Measurements from ENCODE around the gene FAM193A. TPM values are rescaled to one million over a fixed set of nuclear protein-coding genes. Genes with fewer than 3 reads are reported as not detected.
A peak's percentile ranks its signal among the peaks of the same experiment; 100 is the strongest.
"Not testable (repeated sequence)": the region's sequence is repeated elsewhere in the genome, so short reads cannot be mapped to it uniquely, and the experiment has no call there.

Gene FAM193A
- total RNA-seq, 1 experiment from 2014 or later, result 38.8 TPM

DNA sequence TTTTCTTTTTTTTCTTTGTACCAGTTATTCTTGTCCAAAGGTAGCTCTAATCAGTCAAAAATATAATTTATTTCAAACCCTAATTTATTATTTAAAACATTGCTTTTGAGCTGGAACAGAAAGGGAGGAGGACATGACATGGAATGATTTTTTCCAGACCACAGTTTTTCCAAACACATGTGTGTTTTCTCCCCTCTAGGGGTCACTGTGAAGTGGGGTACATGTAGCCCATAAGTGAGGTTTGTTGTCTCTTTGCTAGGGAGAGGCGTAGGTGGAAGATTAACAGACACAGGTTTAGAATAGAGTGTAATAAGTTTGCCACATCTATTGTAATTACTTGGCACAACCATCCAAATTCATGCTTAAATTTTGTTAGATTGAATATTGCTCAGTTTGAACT is 136.7 kb downstream of the FAM193A start:
- Histone ChIP-seq H3K9me2 (replicated peaks; ENCODE audit: insufficient read depth, low read length) (no peaks in the 10 kb centered on the region), H3K4me1 (ENCODE audit: low read length) (peaks cover 22% of the 10 kb centered on the region), H3K9me3 (ENCODE audit: low read length) (no peaks in the 10 kb centered on the region), H3K27me3 (ENCODE audit: low read length) (no peaks in the 10 kb centered on the region), H3K4me2 (ENCODE audit: low read depth, low read length, poor library complexity, severe bottlenecking) (no peak overlapping the region), H3K79me2 (ENCODE audit: low read length) (peaks cover 51% of the 10 kb centered on the region), H2AFZ (ENCODE audit: low read length) (no peak overlapping the region), H3K4me3 (ENCODE audit: low read length) (no peak overlapping the region), H3K36me3 (ENCODE audit: insufficient read depth, low read length) (peaks cover 40% of the 10 kb centered on the region), H3K9ac (ENCODE audit: low read length) (no peak overlapping the region), H4K20me1 (ENCODE audit: insufficient read depth, low read depth, low read length) (no peaks in the 10 kb centered on the region), H3K27ac (ENCODE audit: low read length) (peak overlapping the region; percentile 54)
- DNase-seq, result no peak

DNA sequence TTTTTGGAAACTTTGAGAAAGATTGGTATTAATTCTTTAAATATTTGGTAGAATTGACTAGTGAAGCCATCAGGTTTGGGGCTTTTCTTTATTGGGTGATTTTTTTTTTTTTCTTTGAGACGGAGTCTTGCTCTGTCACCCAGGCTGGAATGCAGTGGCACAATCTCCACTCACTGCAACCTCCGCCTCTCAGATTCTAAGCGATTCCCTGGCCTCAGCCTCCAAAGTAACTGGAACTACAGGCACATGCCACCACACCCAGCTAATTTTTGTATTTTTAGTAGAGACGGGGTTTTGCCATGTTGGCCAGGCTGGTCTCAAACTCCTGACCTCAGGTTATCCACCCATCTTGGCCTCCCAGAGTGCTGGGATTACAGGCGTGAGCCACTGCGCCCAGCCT is 143.3 kb downstream of the FAM193A start:
- not testable (repeated sequence) for H3K9me2 ChIP-seq (replicated peaks; ENCODE audit: insufficient read depth, low read length); H3K4me1 ChIP-seq (ENCODE audit: low read length); H3K9ac ChIP-seq (ENCODE audit: low read length); DNase-seq; H2AFZ ChIP-seq (ENCODE audit: low read length); H3K9me3 ChIP-seq (ENCODE audit: low read length); H4K20me1 ChIP-seq (ENCODE audit: insufficient read depth, low read depth, low read length); H3K4me3 ChIP-seq (ENCODE audit: low read length); H3K27me3 ChIP-seq (ENCODE audit: low read length); H3K4me2 ChIP-seq (ENCODE audit: low read depth, low read length, poor library complexity, severe bottlenecking); H3K27ac ChIP-seq (ENCODE audit: low read length)
- peaks cover 62% of the 10 kb centered on the region for H3K79me2 ChIP-seq (ENCODE audit: low read length)
- peaks cover 27% of the 10 kb centered on the region; the same call in 1 of the 2 replicates for H3K36me3 ChIP-seq (ENCODE audit: insufficient read depth, low read length)

DNA sequence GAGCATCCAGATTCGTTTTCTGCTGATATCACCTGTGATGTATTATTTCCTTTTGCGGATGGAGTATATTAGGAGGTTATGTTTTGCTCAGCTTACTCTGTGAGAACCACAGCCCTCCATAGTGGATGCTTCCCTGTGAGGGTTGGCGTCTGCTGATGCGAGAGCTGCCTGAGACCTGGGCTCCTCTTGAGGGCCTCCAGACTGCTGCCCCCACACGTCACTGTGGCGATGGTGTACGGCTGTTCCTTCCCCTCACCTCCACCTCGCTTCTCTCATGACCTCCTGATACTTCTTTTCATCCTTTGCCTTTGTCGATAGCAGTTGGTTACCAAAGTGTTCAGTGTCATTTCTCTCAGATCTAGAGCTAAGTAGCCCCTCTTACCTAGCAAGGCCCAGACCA is 148.0 kb downstream of the FAM193A start:
- H3K9me2 ChIP-seq (replicated peaks; ENCODE audit: insufficient read depth, low read length), result no peaks in the 10 kb centered on the region
- H4K20me1 ChIP-seq (ENCODE audit: insufficient read depth, low read depth, low read length), result no peaks in the 10 kb centered on the region
- H3K27ac ChIP-seq (ENCODE audit: low read length), result no peak overlapping the region
- H3K9me3 ChIP-seq (ENCODE audit: low read length), result no peaks in the 10 kb centered on the region
- no peak overlapping the region for H3K4me3 ChIP-seq (ENCODE audit: low read length)
- H3K4me2 ChIP-seq (ENCODE audit: low read depth, low read length, poor library complexity, severe bottlenecking), result no peak overlapping the region
- H3K9ac ChIP-seq (ENCODE audit: low read length), result no peak overlapping the region
- peaks cover 12% of the 10 kb centered on the region; the same call in 1 of the 2 replicates for H3K36me3 ChIP-seq (ENCODE audit: insufficient read depth, low read length)
- peaks cover 25% of the 10 kb centered on the region for H3K79me2 ChIP-seq (ENCODE audit: low read length)
- no peaks in the 10 kb centered on the region for H3K27me3 ChIP-seq (ENCODE audit: low read length)
- no peak for DNase-seq
- no peak overlapping the region for H2AFZ ChIP-seq (ENCODE audit: low read length)
- H3K4me1 ChIP-seq (ENCODE audit: low read length), result peaks cover 42% of the 10 kb centered on the region

DNA sequence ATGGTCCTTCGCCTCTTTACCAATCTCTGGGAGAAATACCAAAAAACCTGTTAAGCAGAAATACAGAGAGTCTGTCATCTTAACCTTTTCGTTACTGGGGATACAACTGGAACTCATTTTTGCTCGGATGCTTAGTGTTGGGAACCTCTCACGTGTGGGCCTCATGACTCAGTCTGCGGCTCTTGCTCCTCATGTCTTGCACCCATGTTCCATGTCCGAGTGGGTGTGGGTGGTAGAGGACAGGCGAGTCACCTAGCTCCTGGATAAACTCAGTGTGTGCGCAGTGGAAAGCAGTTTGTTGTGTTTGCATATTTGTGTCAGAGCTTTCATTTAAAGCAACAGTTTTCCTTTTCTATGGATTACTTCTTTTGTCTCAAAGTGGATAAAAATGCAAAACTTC is 149.1 kb downstream of the FAM193A start:
- DNase-seq, result no peak
- H3K4me2 ChIP-seq (ENCODE audit: low read depth, low read length, poor library complexity, severe bottlenecking), result no peak overlapping the region
- no peak overlapping the region for H3K9ac ChIP-seq (ENCODE audit: low read length)
- no peaks in the 10 kb centered on the region for H3K27me3 ChIP-seq (ENCODE audit: low read length)
- peaks cover 22% of the 10 kb centered on the region for H3K79me2 ChIP-seq (ENCODE audit: low read length)
- no peaks in the 10 kb centered on the region for H3K9me2 ChIP-seq (replicated peaks; ENCODE audit: insufficient read depth, low read length)
- peaks cover 10% of the 10 kb centered on the region; the same call in 1 of the 2 replicates for H3K36me3 ChIP-seq (ENCODE audit: insufficient read depth, low read length)
- H4K20me1 ChIP-seq (ENCODE audit: insufficient read depth, low read depth, low read length), result no peaks in the 10 kb centered on the region
- no peaks in the 10 kb centered on the region for H3K9me3 ChIP-seq (ENCODE audit: low read length)
- H3K4me3 ChIP-seq (ENCODE audit: low read length), result no peak overlapping the region
- H2AFZ ChIP-seq (ENCODE audit: low read length), result no peak overlapping the region
- peaks cover 52% of the 10 kb centered on the region for H3K4me1 ChIP-seq (ENCODE audit: low read length)
- peak overlapping the region; percentile 98; the same call in 1 of the 2 replicates for H3K27ac ChIP-seq (ENCODE audit: low read length)

DNA sequence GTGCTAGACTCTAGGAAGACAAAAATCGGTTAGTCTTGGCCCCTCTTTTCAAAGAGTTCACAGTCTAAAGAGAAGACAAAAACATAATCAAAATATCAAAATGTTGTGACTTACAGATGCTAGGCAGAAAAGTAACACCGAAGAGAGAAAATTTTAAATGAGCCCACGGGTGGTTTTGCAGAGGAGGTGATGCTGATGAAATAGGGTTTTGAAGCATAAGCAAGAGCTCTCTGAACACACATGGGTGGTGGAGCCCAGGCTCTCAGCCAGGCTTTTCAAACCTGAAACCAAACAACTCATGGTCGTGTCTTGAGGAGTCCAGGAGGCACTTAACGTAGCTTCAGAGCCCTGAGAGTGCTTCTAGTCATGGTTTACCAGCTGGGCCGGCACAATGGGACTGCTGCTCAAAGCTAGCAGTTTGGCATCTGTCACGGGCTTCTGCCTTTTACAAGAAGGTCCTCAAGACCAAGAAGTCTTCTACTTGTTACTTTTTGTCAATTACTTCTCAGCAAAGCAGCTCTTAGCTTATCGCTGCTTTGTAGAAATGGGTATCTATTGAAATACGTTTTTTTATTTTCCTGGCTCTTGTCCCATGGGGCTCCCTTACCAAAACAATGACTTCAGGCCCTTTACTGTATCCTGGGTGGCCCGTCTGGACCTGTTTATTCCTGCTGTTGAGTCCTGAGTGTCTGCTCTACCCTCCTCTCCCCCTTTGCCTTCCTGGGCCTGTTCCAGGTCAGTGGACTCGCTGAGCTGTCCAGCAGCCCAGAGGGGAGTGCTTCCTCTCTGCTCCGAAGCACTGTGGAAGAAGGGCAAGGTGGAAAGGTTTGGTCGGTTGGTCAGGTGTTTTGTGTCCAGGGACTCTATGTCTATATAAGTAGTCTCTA is 150.2 kb downstream of the FAM193A start:
- H3K9me2 ChIP-seq (replicated peaks; ENCODE audit: insufficient read depth, low read length), result no peaks in the 10 kb centered on the region
- H3K79me2 ChIP-seq (ENCODE audit: low read length), result peaks cover 22% of the 10 kb centered on the region
- no peak overlapping the region for H3K4me2 ChIP-seq (ENCODE audit: low read depth, low read length, poor library complexity, severe bottlenecking)
- no peak overlapping the region for H3K9ac ChIP-seq (ENCODE audit: low read length)
- H3K27me3 ChIP-seq (ENCODE audit: low read length), result no peaks in the 10 kb centered on the region
- H3K36me3 ChIP-seq (ENCODE audit: insufficient read depth, low read length), result peaks cover 17% of the 10 kb centered on the region
- no peak overlapping the region for H2AFZ ChIP-seq (ENCODE audit: low read length)
- no peak for DNase-seq
- peaks cover 63% of the 10 kb centered on the region for H3K4me1 ChIP-seq (ENCODE audit: low read length)
- H4K20me1 ChIP-seq (ENCODE audit: insufficient read depth, low read depth, low read length), result no peaks in the 10 kb centered on the region
- H3K27ac ChIP-seq (ENCODE audit: low read length), result peak overlapping the region; percentile 98
- H3K9me3 ChIP-seq (ENCODE audit: low read length), result no peaks in the 10 kb centered on the region
- H3K4me3 ChIP-seq (ENCODE audit: low read length), result no peak overlapping the region

DNA sequence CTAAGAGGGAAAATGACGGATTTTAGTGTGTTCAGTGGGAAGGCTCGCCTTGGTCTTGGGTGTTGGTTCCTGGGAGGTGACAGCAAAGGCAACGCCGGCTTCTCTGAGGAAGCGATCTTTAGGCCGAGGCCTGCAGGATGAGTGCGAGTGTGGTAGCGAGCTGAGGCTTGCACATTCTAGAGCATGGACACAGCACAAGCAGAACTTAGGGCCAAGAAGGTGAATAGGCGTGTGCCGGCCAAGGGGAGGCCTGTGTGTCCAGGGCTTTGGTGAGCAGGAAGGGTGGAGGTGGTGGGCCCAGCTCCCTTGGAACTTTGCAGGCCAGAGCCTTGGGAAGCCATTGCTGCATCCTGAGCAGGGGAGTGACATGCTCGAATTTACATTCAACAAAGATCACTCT is 151.8 kb downstream of the FAM193A start:
- Histone ChIP-seq H3K79me2 (ENCODE audit: low read length) (peaks cover 16% of the 10 kb centered on the region), H3K27ac (ENCODE audit: low read length) (peak overlapping the region; percentile 98), H4K20me1 (ENCODE audit: insufficient read depth, low read depth, low read length) (no peaks in the 10 kb centered on the region), H3K9me3 (ENCODE audit: low read length) (no peaks in the 10 kb centered on the region), H3K4me2 (ENCODE audit: low read depth, low read length, poor library complexity, severe bottlenecking) (peak overlapping the region; percentile 72), H3K9me2 (replicated peaks; ENCODE audit: insufficient read depth, low read length) (no peaks in the 10 kb centered on the region), H3K9ac (ENCODE audit: low read length) (peak overlapping the region; percentile 67), H3K36me3 (ENCODE audit: insufficient read depth, low read length) (peaks cover 17% of the 10 kb centered on the region), H3K4me3 (ENCODE audit: low read length) (peak overlapping the region; percentile 15; the same call in 1 of the 2 replicates), H3K4me1 (ENCODE audit: low read length) (peaks cover 67% of the 10 kb centered on the region), H3K27me3 (ENCODE audit: low read length) (no peaks in the 10 kb centered on the region), H2AFZ (ENCODE audit: low read length) (no peak overlapping the region)
- DNase-seq, result no peak

DNA sequence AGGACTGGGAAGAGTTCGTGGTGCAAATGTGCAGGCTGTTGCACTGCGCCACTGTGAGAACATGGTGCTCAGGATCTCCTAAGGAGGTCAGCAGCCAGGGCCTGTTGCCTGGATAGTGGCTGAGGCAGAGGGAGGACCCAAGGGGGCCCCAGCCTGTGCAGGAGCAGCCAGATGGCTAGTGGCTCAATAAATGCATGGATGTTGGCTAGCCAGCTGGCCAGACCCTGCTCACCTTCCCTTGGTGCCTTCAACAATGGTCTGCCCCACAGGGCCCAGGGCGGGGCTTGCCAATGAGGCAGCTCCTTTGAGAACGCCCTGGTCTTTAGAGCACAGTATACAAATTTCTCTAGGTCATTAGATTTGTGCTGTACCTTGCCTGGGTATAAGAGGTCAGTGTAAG is 152.2 kb downstream of the FAM193A start:
- no peaks in the 10 kb centered on the region for H3K27me3 ChIP-seq (ENCODE audit: low read length)
- peaks cover 14% of the 10 kb centered on the region for H3K79me2 ChIP-seq (ENCODE audit: low read length)
- peak overlapping the region; percentile 67 for H3K9ac ChIP-seq (ENCODE audit: low read length)
- H3K9me3 ChIP-seq (ENCODE audit: low read length), result no peaks in the 10 kb centered on the region
- peak overlapping the region; percentile 72 for H3K4me2 ChIP-seq (ENCODE audit: low read depth, low read length, poor library complexity, severe bottlenecking)
- DNase-seq, result peak; percentile 87
- H3K9me2 ChIP-seq (replicated peaks; ENCODE audit: insufficient read depth, low read length), result no peaks in the 10 kb centered on the region
- peaks cover 14% of the 10 kb centered on the region for H3K36me3 ChIP-seq (ENCODE audit: insufficient read depth, low read length)
- peak overlapping the region; percentile 15; the same call in 1 of the 2 replicates for H3K4me3 ChIP-seq (ENCODE audit: low read length)
- H3K4me1 ChIP-seq (ENCODE audit: low read length), result peaks cover 71% of the 10 kb centered on the region
- no peak overlapping the region for H2AFZ ChIP-seq (ENCODE audit: low read length)
- no peaks in the 10 kb centered on the region for H4K20me1 ChIP-seq (ENCODE audit: insufficient read depth, low read depth, low read length)
- H3K27ac ChIP-seq (ENCODE audit: low read length), result peak overlapping the region; percentile 98

DNA sequence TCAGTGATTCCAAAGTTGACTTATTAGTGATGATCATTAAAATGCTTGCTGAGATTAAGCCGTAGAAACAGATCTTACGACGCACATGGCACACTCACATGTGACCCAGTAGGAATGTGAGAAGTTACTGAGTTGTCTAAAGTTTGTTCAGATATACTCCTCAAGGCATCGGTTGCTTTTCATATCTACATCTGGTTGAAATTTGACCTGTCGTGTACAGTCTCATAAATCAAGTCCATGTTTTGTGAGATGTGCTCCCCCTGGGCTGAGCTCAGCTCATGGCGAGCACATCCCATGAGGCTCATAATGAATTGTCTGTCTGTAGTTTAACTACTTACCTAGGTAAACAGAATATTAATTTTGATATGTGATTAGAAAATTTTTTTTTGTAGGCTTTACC is 152.7 kb downstream of the FAM193A start:
- Histone ChIP-seq H3K4me3 (ENCODE audit: low read length) (peak overlapping the region; percentile 56), H3K79me2 (ENCODE audit: low read length) (peaks cover 11% of the 10 kb centered on the region), H3K36me3 (ENCODE audit: insufficient read depth, low read length) (peaks cover 10% of the 10 kb centered on the region), H3K27me3 (ENCODE audit: low read length) (no peaks in the 10 kb centered on the region), H3K9ac (ENCODE audit: low read length) (peak overlapping the region; percentile 67), H3K4me2 (ENCODE audit: low read depth, low read length, poor library complexity, severe bottlenecking) (peak overlapping the region; percentile 72), H3K4me1 (ENCODE audit: low read length) (peaks cover 75% of the 10 kb centered on the region), H3K27ac (ENCODE audit: low read length) (peak overlapping the region; percentile 98), H3K9me2 (replicated peaks; ENCODE audit: insufficient read depth, low read length) (no peaks in the 10 kb centered on the region), H2AFZ (ENCODE audit: low read length) (no peak overlapping the region), H4K20me1 (ENCODE audit: insufficient read depth, low read depth, low read length) (no peaks in the 10 kb centered on the region), H3K9me3 (ENCODE audit: low read length) (no peaks in the 10 kb centered on the region)
- DNase-seq, result peak; percentile 90
